WTC11 (cell line): ENCODE results near the gene ANO2.

ENCODE experiments used
- ATF2 ChIP-seq: sonication (generic); formaldehyde crosslinking; IDR thresholded peaks from 2 replicates; pipeline ENCODE4 v1.8.1; 2022; ENCODE audit warnings: low read depth, missing genetic modification reagents, borderline replicate concordance
- CBFB ChIP-seq: sonication (generic); formaldehyde crosslinking; IDR thresholded peaks from 2 replicates; pipeline ENCODE4 v1.8.1; 2022; ENCODE audit warnings: mild to moderate bottlenecking, low read depth, missing genetic modification reagents
- E2F5 ChIP-seq: sonication (generic); formaldehyde crosslinking; IDR thresholded peaks from 2 replicates; pipeline ENCODE4 v1.8.1; 2022; ENCODE audit warnings: mild to moderate bottlenecking, moderate library complexity, missing genetic modification reagents
- ETV6 ChIP-seq: sonication (generic); formaldehyde crosslinking; IDR thresholded peaks from 2 replicates; pipeline ENCODE4 v1.8.1; 2022; ENCODE audit warnings: mild to moderate bottlenecking, missing genetic modification reagents
- ZNF138 ChIP-seq: sonication (generic); formaldehyde crosslinking; conservative IDR thresholded peaks from 2 replicates; pipeline ENCODE4 v1.8.1; 2022; ENCODE audit warnings: mild to moderate bottlenecking, moderate library complexity, missing genetic modification reagents
- TF ChIP-seq, protein P1 (sequence below): fragments of 200-600 bp; IDR thresholded peaks from 2 replicates; pipeline ENCODE4 v1.8.0; 2022; ENCODE audit warnings: antibody characterized with exemption
- TF ChIP-seq, protein P2 (sequence below): sonication (generic); formaldehyde crosslinking; IDR thresholded peaks from 2 replicates; pipeline ENCODE4 v1.8.1; 2022; ENCODE audit warnings: low read depth, mild to moderate bottlenecking, moderate library complexity, missing genetic modification reagents, borderline replicate concordance
- TF ChIP-seq, protein P3 (sequence below): sonication (generic); formaldehyde crosslinking; IDR thresholded peaks from 2 replicates; pipeline ENCODE4 v1.8.1; 2023; ENCODE audit warnings: mild to moderate bottlenecking, missing genetic modification reagents, moderate library complexity
- TF ChIP-seq, protein P4 (sequence below): sonication (generic); formaldehyde crosslinking; IDR thresholded peaks from 2 replicates; pipeline ENCODE4 v1.8.0; 2022; ENCODE audit warnings: mild to moderate bottlenecking, missing genetic modification reagents

DNA sequence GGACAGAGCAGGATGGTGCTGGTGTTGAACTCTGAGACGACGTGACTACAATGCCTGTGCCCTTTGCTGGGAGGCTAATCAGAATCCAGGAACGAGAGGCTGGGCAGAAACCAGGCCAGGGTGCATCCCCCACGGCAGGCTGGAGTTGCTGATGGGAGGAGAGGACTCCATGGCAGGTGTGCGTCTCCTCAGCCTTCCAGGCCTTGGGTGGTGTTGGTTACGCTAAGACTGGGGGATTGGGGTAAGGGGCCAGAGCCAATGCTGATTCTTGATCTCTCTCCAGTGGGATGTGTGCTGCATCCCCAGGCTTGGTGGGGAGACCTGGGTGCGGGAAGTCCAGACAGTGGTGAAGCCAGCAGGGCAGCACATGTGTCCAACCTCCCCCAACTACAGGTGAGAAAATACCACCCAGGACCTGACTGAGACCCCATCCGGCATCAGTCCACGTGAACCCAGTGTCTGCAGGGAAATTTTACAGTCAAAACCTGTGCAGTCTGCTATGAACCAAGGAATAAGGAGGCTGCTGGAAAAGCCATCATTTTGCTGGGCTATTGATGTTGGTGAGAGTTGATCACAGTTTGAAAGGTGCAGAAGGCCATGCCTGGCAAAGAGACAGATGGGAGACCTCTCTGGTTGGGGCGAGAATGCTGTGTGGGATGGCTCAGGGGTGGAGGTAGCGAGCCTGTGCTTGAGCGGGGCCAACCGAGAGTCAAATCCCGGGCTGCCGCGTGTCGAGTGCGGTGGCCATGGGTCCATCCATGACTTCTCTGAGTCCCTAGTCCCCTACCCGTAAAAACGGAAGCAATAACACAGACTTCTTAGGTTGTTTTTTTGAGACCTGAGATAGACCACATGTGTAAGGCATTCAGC is 423.4 kb downstream of the ANO2 start:
- TF ChIP-seq, protein P1, sequence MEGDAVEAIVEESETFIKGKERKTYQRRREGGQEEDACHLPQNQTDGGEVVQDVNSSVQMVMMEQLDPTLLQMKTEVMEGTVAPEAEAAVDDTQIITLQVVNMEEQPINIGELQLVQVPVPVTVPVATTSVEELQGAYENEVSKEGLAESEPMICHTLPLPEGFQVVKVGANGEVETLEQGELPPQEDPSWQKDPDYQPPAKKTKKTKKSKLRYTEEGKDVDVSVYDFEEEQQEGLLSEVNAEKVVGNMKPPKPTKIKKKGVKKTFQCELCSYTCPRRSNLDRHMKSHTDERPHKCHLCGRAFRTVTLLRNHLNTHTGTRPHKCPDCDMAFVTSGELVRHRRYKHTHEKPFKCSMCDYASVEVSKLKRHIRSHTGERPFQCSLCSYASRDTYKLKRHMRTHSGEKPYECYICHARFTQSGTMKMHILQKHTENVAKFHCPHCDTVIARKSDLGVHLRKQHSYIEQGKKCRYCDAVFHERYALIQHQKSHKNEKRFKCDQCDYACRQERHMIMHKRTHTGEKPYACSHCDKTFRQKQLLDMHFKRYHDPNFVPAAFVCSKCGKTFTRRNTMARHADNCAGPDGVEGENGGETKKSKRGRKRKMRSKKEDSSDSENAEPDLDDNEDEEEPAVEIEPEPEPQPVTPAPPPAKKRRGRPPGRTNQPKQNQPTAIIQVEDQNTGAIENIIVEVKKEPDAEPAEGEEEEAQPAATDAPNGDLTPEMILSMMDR, result no peak
- TF ChIP-seq ETV6 (CRISPR knock-in tag) (no peak), CBFB (no peak), E2F5 (CRISPR knock-in tag) (no peak), ATF2 (CRISPR knock-in tag) (no peak), ZNF138 (CRISPR knock-in tag) (no peak)
- TF ChIP-seq, protein P2, sequence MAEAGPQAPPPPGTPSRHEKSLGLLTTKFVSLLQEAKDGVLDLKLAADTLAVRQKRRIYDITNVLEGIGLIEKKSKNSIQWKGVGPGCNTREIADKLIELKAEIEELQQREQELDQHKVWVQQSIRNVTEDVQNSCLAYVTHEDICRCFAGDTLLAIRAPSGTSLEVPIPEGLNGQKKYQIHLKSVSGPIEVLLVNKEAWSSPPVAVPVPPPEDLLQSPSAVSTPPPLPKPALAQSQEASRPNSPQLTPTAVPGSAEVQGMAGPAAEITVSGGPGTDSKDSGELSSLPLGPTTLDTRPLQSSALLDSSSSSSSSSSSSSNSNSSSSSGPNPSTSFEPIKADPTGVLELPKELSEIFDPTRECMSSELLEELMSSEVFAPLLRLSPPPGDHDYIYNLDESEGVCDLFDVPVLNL (CRISPR knock-in tag), result no peak
- TF ChIP-seq, protein P3, sequence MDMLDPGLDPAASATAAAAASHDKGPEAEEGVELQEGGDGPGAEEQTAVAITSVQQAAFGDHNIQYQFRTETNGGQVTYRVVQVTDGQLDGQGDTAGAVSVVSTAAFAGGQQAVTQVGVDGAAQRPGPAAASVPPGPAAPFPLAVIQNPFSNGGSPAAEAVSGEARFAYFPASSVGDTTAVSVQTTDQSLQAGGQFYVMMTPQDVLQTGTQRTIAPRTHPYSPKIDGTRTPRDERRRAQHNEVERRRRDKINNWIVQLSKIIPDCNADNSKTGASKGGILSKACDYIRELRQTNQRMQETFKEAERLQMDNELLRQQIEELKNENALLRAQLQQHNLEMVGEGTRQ (CRISPR knock-in tag), result no peak
- TF ChIP-seq, protein P4, sequence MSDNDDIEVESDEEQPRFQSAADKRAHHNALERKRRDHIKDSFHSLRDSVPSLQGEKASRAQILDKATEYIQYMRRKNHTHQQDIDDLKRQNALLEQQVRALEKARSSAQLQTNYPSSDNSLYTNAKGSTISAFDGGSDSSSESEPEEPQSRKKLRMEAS (CRISPR knock-in tag), result no peak
